Measurements from ENCODE around the gene CCL13.

DNA sequence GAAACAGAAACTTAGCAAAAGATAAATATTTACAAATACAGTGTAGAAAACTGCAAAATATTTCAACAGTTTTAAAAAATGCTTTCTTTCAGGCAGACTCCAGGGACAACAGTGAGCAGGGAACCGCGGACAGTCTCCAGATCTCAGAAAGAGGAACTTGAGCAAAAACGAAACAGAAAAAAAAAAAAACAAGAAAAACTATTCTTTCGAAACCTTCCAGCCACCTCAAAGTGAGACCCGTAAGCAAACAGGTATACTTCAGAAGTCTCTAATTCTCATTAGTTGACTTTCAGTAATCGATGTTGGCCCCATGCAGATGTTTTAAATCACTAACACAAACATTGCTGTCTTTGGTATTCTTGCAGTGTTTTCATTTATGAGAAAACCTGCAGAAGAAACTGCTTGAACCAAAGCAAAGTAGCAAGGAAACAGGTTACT lies 22.4 kb downstream of the CCL13 start:
- TF ChIP-seq, protein P1, sequence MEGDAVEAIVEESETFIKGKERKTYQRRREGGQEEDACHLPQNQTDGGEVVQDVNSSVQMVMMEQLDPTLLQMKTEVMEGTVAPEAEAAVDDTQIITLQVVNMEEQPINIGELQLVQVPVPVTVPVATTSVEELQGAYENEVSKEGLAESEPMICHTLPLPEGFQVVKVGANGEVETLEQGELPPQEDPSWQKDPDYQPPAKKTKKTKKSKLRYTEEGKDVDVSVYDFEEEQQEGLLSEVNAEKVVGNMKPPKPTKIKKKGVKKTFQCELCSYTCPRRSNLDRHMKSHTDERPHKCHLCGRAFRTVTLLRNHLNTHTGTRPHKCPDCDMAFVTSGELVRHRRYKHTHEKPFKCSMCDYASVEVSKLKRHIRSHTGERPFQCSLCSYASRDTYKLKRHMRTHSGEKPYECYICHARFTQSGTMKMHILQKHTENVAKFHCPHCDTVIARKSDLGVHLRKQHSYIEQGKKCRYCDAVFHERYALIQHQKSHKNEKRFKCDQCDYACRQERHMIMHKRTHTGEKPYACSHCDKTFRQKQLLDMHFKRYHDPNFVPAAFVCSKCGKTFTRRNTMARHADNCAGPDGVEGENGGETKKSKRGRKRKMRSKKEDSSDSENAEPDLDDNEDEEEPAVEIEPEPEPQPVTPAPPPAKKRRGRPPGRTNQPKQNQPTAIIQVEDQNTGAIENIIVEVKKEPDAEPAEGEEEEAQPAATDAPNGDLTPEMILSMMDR (IDR thresholded peaks at IDR 0.05; ENCODE audit: control extremely low read depth in 1 of 3, insufficient read depth in 1 of 3, low read depth in 1 of 3, low read length in 3 of 3): no peak
- TF ChIP-seq, protein P2, sequence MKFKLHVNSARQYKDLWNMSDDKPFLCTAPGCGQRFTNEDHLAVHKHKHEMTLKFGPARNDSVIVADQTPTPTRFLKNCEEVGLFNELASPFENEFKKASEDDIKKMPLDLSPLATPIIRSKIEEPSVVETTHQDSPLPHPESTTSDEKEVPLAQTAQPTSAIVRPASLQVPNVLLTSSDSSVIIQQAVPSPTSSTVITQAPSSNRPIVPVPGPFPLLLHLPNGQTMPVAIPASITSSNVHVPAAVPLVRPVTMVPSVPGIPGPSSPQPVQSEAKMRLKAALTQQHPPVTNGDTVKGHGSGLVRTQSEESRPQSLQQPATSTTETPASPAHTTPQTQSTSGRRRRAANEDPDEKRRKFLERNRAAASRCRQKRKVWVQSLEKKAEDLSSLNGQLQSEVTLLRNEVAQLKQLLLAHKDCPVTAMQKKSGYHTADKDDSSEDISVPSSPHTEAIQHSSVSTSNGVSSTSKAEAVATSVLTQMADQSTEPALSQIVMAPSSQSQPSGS (IDR thresholded peaks at IDR 0.05; ENCODE audit: low read length): no peak
- TF ChIP-seq CEBPB (IDR thresholded peaks at IDR 0.05; ENCODE audit: low read depth, low read length) (no peak), RFX5 (IDR thresholded peaks at IDR 0.05; ENCODE audit: borderline replicate concordance, low read depth, low read length) (no peak), POLR2A (IDR thresholded peaks at IDR 0.05; ENCODE audit: control extremely low read depth in 1 of 2, low read depth in 2 of 2, low read length in 2 of 2) (no peak)
